Sigmoid colon (tissue), 4 donors: ENCODE results near the gene PAGR1.

Experiments used
- EP300 ChIP-seq, 4 donors: sonication (generic); formaldehyde crosslinking; IDR thresholded peaks; one replicate each; pipeline ENCODE4 v1.6.1; 2017; ENCODE audit warnings: antibody characterized with exemption in 4 of 4
- POLR2A ChIP-seq, 2 donors: fragments of 450-650 bp; IDR thresholded peaks; one replicate each; pipeline ENCODE4 v1.6.1; 2016; ENCODE audit warnings: antibody characterized with exemption in 2 of 2, mild to moderate bottlenecking in 2 of 2, moderate library complexity in 2 of 2
- TF ChIP-seq, protein P1 (sequence below), 4 experiments: fragments of 450-650 bp in 3 of 4; fragments of 200-600 bp in 1 of 4; IDR thresholded peaks; one replicate each; pipeline ENCODE4 v1.5.1; 2016 to 2019; ENCODE audit warnings: antibody characterized with exemption in 4 of 4, mild to moderate bottlenecking in 3 of 4, moderate library complexity in 2 of 4

DNA sequence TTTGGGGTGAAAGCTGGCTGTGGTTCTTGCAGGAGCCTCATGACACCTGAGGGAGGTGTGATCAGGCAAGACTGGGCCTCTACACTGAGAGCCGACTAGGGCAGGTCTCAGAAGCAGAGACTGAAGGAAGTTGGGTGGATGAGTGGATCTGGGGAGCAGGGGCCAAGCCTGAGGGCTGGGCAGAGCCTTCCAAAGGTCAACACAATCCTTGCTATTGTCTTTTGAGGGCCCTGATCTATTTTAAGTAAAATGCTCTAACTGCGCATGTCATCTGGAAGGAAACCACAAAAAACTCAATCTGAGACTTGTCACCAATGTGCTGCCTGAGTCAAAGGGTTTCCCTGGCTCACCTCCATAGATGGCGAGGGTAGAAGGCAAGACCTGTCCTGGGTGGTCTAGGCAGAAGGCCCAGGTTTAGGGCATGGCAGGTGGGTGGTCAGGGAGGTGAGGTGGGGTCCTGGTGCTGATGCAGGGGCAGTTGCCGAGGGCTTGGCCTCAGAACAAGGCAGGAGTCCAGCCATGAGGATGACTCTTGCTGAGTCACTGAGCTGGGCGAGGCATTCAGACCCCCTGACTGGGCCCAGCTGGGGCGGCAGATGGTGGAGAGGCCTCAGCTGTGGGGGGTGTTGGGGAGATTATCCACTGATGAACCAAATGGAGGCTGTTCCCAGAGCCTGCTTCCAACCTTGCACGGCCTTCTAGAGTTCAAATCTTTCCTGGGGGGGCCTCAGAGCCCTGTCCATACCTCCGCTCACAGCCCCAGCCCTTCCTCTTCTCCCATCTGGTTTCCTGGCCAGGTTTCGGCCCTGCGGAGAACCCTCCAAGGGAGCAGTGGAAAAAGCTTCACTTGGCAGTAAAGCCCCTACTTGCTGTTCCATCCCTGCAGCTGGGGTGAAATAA lies 9.4 kb downstream of the PAGR1 start:
- no peak for TF ChIP-seq POLR2A (IDR thresholded peaks at IDR 0.05)
- TF ChIP-seq, protein P1, sequence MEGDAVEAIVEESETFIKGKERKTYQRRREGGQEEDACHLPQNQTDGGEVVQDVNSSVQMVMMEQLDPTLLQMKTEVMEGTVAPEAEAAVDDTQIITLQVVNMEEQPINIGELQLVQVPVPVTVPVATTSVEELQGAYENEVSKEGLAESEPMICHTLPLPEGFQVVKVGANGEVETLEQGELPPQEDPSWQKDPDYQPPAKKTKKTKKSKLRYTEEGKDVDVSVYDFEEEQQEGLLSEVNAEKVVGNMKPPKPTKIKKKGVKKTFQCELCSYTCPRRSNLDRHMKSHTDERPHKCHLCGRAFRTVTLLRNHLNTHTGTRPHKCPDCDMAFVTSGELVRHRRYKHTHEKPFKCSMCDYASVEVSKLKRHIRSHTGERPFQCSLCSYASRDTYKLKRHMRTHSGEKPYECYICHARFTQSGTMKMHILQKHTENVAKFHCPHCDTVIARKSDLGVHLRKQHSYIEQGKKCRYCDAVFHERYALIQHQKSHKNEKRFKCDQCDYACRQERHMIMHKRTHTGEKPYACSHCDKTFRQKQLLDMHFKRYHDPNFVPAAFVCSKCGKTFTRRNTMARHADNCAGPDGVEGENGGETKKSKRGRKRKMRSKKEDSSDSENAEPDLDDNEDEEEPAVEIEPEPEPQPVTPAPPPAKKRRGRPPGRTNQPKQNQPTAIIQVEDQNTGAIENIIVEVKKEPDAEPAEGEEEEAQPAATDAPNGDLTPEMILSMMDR (IDR thresholded peaks at IDR 0.05), result no peak
- no peak for TF ChIP-seq EP300 (IDR thresholded peaks at IDR 0.05)
